HCT116 (cell line): ENCODE results near the gene ADGRG1. TPM values are rescaled to one million over a fixed set of nuclear protein-coding genes. Genes with fewer than 3 reads are reported as not detected.

Source experiments
- ATAC-seq: fragments of 200-7000 bp; cut with Tn5 transposase; 2 replicates; pipeline ENCODE4 v1.9.1; 2020; ENCODE audit warnings: mild to moderate bottlenecking, moderate library complexity
- BruUV-seq: library from RNA; stranded (reverse); fragments of 400-500 nt; replicated peaks from 2 replicates; lab custom pipeline; 2021; lab: Mats Ljungman, UMichigan
- CTCF ChIA-PET: fragments of 300-600 bp; sonication (Branson Sonifier 250); formaldehyde crosslinking; loops from one replicate; lab custom pipeline; 2021; ENCODE audit warnings: antibody characterized with exemption; lab: Charles Lee
- POLR2A ChIA-PET: fragments of 300-600, 350-600 bp; sonication (Branson Sonifier 250); formaldehyde crosslinking; loops from one replicate; lab custom pipeline; 2021; ENCODE audit warnings: antibody characterized with exemption; lab: Charles Lee
- RAD21 ChIA-PET, 2 experiments: fragments of 300-600 bp; sonication (Branson Sonifier 250); formaldehyde crosslinking; loops; one replicate each; lab custom pipeline; 2023; ENCODE audit warnings: low total read pairs in 2 of 2; ENCODE audit not compliant: uncharacterized antibody in 2 of 2, unreplicated experiment in 2 of 2, low non-redundant PET in 1 of 2; lab: Charles Lee
- DNase-seq: peaks from one replicate; pipeline ENCODE4 v3.0.0-alpha.2; 2010; ENCODE audit warnings: low read depth, low spot score
- H2AFZ ChIP-seq: fragments of 200-600 bp; shearing (Covaris generic), sonication (generic); 2 replicates; pipeline ENCODE4 v1.6.1; 2017; ENCODE audit warnings: low read depth, mixed run types, mixed read lengths, antibody characterized with exemption, low read length; ENCODE audit not compliant: poor library complexity, severe bottlenecking
- H3K27ac ChIP-seq: 2 replicates; pipeline ENCODE4 v1.5.1; 2012; ENCODE audit warnings: low read depth, low read length
- H3K27me3 ChIP-seq: fragments of 200-600 bp; sonication (generic); 2 replicates; pipeline ENCODE4 v1.6.1; 2016; ENCODE audit warnings: mixed run types, low read length, mixed read lengths; ENCODE audit not compliant: insufficient read depth
- H3K36me3 ChIP-seq, 2 experiments: fragments of 200-500 bp in 1 of 2; fragments of 200-600 bp in 1 of 2; sonication (Bioruptor generic) in 1 of 2; sonication (generic) in 1 of 2; 2 replicates each; pipeline versions ENCODE4 v1.5.1 to v1.6.1; 2014 to 2016; ENCODE audit warnings: low read length in 2 of 2, inconsistent platforms in 1 of 2, mixed read lengths in 1 of 2, mixed run types in 1 of 2; ENCODE audit not compliant: insufficient read depth in 2 of 2, control insufficient read depth in 1 of 2
- H3K4me1 ChIP-seq, 2 experiments: fragments of 200-600 bp in 1 of 2; sonication (generic) in 1 of 2; 2 replicates each; pipeline versions ENCODE4 v1.5.1 to v1.6.1; 2012 to 2017; ENCODE audit warnings: low read length in 2 of 2, inconsistent platforms in 1 of 2, mild to moderate bottlenecking in 1 of 2, mixed read lengths in 1 of 2, mixed run types in 1 of 2, moderate library complexity in 1 of 2; ENCODE audit not compliant: insufficient read depth in 2 of 2, control insufficient read depth in 1 of 2
- H3K4me2 ChIP-seq: fragments of 200-600 bp; sonication (generic); 2 replicates; pipeline ENCODE4 v1.6.1; 2017; ENCODE audit warnings: mixed run types, low read length, mixed read lengths
- H3K4me3 ChIP-seq, 2 experiments: fragments of 200-600 bp in 1 of 2; sonication (generic) in 1 of 2; replicated peaks in 1 of 2; 2 replicates each; pipeline ENCODE4 v1.5.1; 2011 to 2016; ENCODE audit warnings: low read length in 2 of 2, control low read depth in 1 of 2, low read depth in 1 of 2, mild to moderate bottlenecking in 1 of 2, mixed read lengths in 1 of 2, mixed run types in 1 of 2
- H3K79me2 ChIP-seq: fragments of 200-600 bp; sonication (generic); 2 replicates; pipeline ENCODE4 v1.6.1; 2017; ENCODE audit warnings: mild to moderate bottlenecking, mixed run types, low read length, moderate library complexity, mixed read lengths; ENCODE audit not compliant: insufficient read depth
- H3K9ac ChIP-seq: fragments of 200-600 bp; sonication (generic); 2 replicates; pipeline ENCODE4 v1.6.1; 2016; ENCODE audit warnings: low read length, mixed read lengths
- H3K9me2 ChIP-seq: fragments of 200-600 bp; sonication (generic), shearing (Covaris generic); 2 replicates; pipeline ENCODE4 v1.6.1; 2017; ENCODE audit warnings: mixed run types, mild to moderate bottlenecking, moderate library complexity; ENCODE audit not compliant: insufficient read depth
- H3K9me3 ChIP-seq, 2 experiments: fragments of 200-500 bp in 1 of 2; fragments of 200-600 bp in 1 of 2; sonication (Bioruptor generic) in 1 of 2; sonication (generic) in 1 of 2; 2 replicates each; pipeline ENCODE4 v1.6.1; 2014 to 2017; ENCODE audit warnings: low read length in 2 of 2, mixed read lengths in 2 of 2, inconsistent platforms in 1 of 2, low read depth in 1 of 2, mild to moderate bottlenecking in 1 of 2, mixed run types in 1 of 2, moderate library complexity in 1 of 2; ENCODE audit not compliant: control insufficient read depth in 1 of 2, insufficient read depth in 1 of 2
- H4K20me1 ChIP-seq: fragments of 200-600 bp; sonication (generic), shearing (Covaris generic); 2 replicates; pipeline ENCODE4 v1.6.1; 2017; ENCODE audit warnings: mixed run types, mild to moderate bottlenecking, moderate library complexity; ENCODE audit not compliant: insufficient read depth
- CEBPB ChIP-seq: IDR thresholded peaks from 2 replicates; pipeline ENCODE4 v1.6.1; 2012; ENCODE audit warnings: low read depth
- EZH2phosphoT487 ChIP-seq: fragments of 200-600 bp; IDR thresholded peaks from 2 replicates; pipeline ENCODE4 v1.6.1; 2018; ENCODE audit warnings: antibody characterized with exemption, borderline replicate concordance
- SIN3A ChIP-seq: IDR thresholded peaks from 2 replicates; pipeline ENCODE4 v1.6.1; 2012; ENCODE audit warnings: low read depth
- SP1 ChIP-seq: IDR thresholded peaks from 2 replicates; pipeline ENCODE4 v1.6.1; 2012; ENCODE audit warnings: low read depth
- YY1 ChIP-seq: IDR thresholded peaks from 2 replicates; pipeline ENCODE4 v1.6.1; 2011; ENCODE audit warnings: low read length, low read depth, moderate library complexity, mild to moderate bottlenecking; ENCODE audit not compliant: insufficient replicate concordance; ENCODE audit errors: extremely low read depth
- intact Hi-C: fragments of 100-400 bp; cut with micrococcal nuclease; formaldehyde crosslinking; loops from 2 replicates; pipeline ENCODE4 v1.10.0; 2022
- total RNA-seq: library from RNA; stranded (reverse); gene quantifications from one replicate; pipeline ENCODE4 v1.2.1, GENCODE V29; 2021; ENCODE audit not compliant: unreplicated experiment
- TF ChIP-seq, protein P1 (sequence below), 3 experiments: fragments of 200-600 bp in 1 of 3; sonication (generic) in 1 of 3; IDR thresholded peaks in 2 of 3; conservative IDR thresholded peaks in 1 of 3; 2 replicates each; pipeline ENCODE4 v1.5.1; 2012 to 2017; ENCODE audit warnings: low read depth in 2 of 3, low read length in 2 of 3, antibody characterized with exemption in 1 of 3, borderline replicate concordance in 1 of 3, control low read depth in 1 of 3, mild to moderate bottlenecking in 1 of 3, mixed read lengths in 1 of 3, mixed run types in 1 of 3, moderate library complexity in 1 of 3; ENCODE audit not compliant: insufficient read depth in 1 of 3
- TF ChIP-seq, protein P2 (sequence below): IDR thresholded peaks from 2 replicates; pipeline ENCODE4 v1.6.1; 2012
- TF ChIP-seq, protein P3 (sequence below): IDR thresholded peaks from 2 replicates; pipeline ENCODE4 v1.6.1; 2011; ENCODE audit warnings: mild to moderate bottlenecking, low read length, moderate library complexity; ENCODE audit not compliant: insufficient replicate concordance; ENCODE audit errors: extremely low read depth

ADGRG1 gene
- total RNA-seq, 1 experiment from 2014 or later: 36.4 TPM

DNA sequence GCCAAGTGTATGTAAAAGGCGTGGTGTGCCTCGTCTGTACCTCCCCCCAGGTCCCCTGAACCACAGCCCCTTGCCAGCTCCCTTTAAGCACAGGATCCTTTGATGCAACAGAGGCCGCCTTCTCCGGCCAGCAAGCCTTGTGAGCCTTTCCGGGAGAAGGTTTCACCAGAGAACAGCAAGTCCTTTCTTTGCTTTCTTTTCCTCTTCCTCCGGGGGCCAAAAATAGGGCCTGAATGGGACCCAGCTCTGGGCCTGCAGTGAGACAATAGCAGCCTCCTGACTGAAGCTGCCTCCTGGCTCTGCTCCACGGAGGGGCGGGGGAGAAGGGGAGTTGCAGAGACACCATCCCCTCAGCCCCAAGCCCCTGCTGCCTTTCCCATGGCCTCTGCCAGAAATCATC lies 9.0 kb downstream of the ADGRG1 start (continued):
- TF ChIP-seq, protein P1, sequence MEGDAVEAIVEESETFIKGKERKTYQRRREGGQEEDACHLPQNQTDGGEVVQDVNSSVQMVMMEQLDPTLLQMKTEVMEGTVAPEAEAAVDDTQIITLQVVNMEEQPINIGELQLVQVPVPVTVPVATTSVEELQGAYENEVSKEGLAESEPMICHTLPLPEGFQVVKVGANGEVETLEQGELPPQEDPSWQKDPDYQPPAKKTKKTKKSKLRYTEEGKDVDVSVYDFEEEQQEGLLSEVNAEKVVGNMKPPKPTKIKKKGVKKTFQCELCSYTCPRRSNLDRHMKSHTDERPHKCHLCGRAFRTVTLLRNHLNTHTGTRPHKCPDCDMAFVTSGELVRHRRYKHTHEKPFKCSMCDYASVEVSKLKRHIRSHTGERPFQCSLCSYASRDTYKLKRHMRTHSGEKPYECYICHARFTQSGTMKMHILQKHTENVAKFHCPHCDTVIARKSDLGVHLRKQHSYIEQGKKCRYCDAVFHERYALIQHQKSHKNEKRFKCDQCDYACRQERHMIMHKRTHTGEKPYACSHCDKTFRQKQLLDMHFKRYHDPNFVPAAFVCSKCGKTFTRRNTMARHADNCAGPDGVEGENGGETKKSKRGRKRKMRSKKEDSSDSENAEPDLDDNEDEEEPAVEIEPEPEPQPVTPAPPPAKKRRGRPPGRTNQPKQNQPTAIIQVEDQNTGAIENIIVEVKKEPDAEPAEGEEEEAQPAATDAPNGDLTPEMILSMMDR (IDR thresholded peaks at IDR 0.05 in 2 of 3, conservative IDR thresholded peaks at IDR 0.05 in 1 of 3; ENCODE audit: borderline replicate concordance in 1 of 3, insufficient read depth in 1 of 3, low read depth in 2 of 3, low read length in 2 of 3): no peak
- TF ChIP-seq, protein P2, sequence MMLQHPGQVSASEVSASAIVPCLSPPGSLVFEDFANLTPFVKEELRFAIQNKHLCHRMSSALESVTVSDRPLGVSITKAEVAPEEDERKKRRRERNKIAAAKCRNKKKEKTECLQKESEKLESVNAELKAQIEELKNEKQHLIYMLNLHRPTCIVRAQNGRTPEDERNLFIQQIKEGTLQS: no peak
- TF ChIP-seq, protein P3, sequence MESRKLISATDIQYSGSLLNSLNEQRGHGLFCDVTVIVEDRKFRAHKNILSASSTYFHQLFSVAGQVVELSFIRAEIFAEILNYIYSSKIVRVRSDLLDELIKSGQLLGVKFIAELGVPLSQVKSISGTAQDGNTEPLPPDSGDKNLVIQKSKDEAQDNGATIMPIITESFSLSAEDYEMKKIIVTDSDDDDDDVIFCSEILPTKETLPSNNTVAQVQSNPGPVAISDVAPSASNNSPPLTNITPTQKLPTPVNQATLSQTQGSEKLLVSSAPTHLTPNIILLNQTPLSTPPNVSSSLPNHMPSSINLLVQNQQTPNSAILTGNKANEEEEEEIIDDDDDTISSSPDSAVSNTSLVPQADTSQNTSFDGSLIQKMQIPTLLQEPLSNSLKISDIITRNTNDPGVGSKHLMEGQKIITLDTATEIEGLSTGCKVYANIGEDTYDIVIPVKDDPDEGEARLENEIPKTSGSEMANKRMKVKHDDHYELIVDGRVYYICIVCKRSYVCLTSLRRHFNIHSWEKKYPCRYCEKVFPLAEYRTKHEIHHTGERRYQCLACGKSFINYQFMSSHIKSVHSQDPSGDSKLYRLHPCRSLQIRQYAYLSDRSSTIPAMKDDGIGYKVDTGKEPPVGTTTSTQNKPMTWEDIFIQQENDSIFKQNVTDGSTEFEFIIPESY: no peak
- TF ChIP-seq CEBPB: no peak
- TF ChIP-seq, all 23 proteins: peak for 0

DNA sequence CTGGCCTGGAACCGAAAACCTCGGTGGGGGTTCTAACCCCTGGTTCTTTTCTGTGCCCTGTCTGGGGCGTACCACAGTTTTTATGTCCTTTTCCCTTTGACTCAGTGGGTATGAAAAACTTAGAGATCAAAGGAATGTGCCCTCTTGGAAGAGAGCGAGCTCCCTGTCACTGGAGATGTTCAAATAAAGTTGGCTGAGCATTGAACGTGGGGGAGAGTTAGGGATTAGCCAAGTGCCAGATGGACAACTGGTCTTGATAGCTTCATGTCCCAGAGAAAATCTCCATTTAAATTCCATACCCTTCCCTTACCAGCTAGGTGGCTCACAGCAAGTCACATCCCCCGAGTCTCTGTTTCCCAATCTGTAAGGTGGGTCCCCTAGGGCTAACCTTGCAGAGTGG lies 9.5 kb downstream of the ADGRG1 start:
- no peaks in the 10 kb centered on the region for H3K9me3 ChIP-seq
- no peak overlapping the region for H2AFZ ChIP-seq
- ChIA-PET POLR2A (no interaction called here), CTCF (interaction anchor here (1.0 to 3.9 kb wide), 3 partner anchors 10 to 47 kb away, joined by 4 to 12 read pairs (median 4); no protein-coding TSS in a partner anchor), RAD21 (no interaction called here)
- H3K4me3 ChIP-seq: no peak overlapping the region
- H3K27me3 ChIP-seq: no peaks in the 10 kb centered on the region
- no peak for TF ChIP-seq EZH2phosphoT487
- no peak for TF ChIP-seq CEBPB
- TF ChIP-seq YY1: no peak
- TF ChIP-seq SIN3A: no peak
- no peak for TF ChIP-seq SP1
- no peaks in the 10 kb centered on the region for H3K9me2 ChIP-seq
- no peaks in the 10 kb centered on the region for H4K20me1 ChIP-seq
- no peak for DNase-seq
- no TSS peak for BruUV-seq
- H3K27ac ChIP-seq: no peak overlapping the region
- no peak for ATAC-seq
- no peaks in the 10 kb centered on the region for H3K79me2 ChIP-seq
- no peaks in the 10 kb centered on the region; a peak in 1 of 4 replicates for H3K36me3 ChIP-seq
- no peak overlapping the region for H3K4me2 ChIP-seq
- intact Hi-C loops: no loop called here
- peaks cover 13 to 30% of the 10 kb centered on the region in 2 experiments for H3K4me1 ChIP-seq
- H3K9ac ChIP-seq: no peak overlapping the region
